Liver (tissue), 9 donors: Measurements from ENCODE around the gene BUB1. TPM values are rescaled to one million over a fixed set of nuclear protein-coding genes. Genes with fewer than 3 reads are reported as not detected.
A peak's percentile ranks its signal among the peaks of the same experiment; 100 is the strongest.

Experiments used
- DNase-seq: peaks from one replicate; pipeline ENCODE4 v3.0.0-alpha.2; 2017; ENCODE audit warnings: low spot score
- H3K27ac ChIP-seq, 2 donors: one replicate each; pipeline ENCODE4 v1.7.0; 2013; ENCODE audit warnings: inconsistent platforms in 2 of 2, low read length in 2 of 2, control low read depth in 1 of 2, low read depth in 1 of 2, mild to moderate bottlenecking in 1 of 2
- H3K27me3 ChIP-seq, 4 donors: one replicate each; pipeline versions ENCODE4 v1.6.1 to v1.7.0; 2013; ENCODE audit warnings: low read length in 3 of 4, inconsistent platforms in 1 of 4, mild to moderate bottlenecking in 1 of 4, moderate library complexity in 1 of 4; ENCODE audit not compliant: control insufficient read depth in 4 of 4, insufficient read depth in 4 of 4
- H3K36me3 ChIP-seq, 4 donors: one replicate each; pipeline versions ENCODE4 v1.6.1 to v1.7.0; 2013; ENCODE audit warnings: low read length in 3 of 4, mild to moderate bottlenecking in 3 of 4, low read depth in 1 of 4, moderate library complexity in 1 of 4; ENCODE audit not compliant: control insufficient read depth in 4 of 4, insufficient read depth in 3 of 4
- H3K4me1 ChIP-seq, 4 donors: one replicate each; pipeline versions ENCODE4 v1.6.1 to v1.7.0; 2013; ENCODE audit warnings: low read length in 3 of 4, mild to moderate bottlenecking in 3 of 4, moderate library complexity in 1 of 4; ENCODE audit not compliant: control insufficient read depth in 4 of 4, insufficient read depth in 4 of 4
- H3K4me3 ChIP-seq, 3 donors: one replicate each; pipeline versions ENCODE4 v1.6.1 to v1.7.0; 2013; ENCODE audit warnings: low read length in 3 of 3, control low read depth in 1 of 3, low read depth in 1 of 3, mild to moderate bottlenecking in 1 of 3
- H3K9ac ChIP-seq, 2 donors: one replicate each; pipeline ENCODE4 v1.7.0; 2013; ENCODE audit warnings: low read length in 2 of 2, mild to moderate bottlenecking in 2 of 2, moderate library complexity in 2 of 2, control low read depth in 1 of 2, low read depth in 1 of 2
- H3K9me3 ChIP-seq, 4 donors: one replicate each; pipeline versions ENCODE4 v1.6.1 to v1.7.0; 2013; ENCODE audit warnings: low read length in 3 of 4; ENCODE audit not compliant: control insufficient read depth in 4 of 4
- ATF3 ChIP-seq: IDR thresholded peaks from 2 replicates; pipeline ENCODE4 v1.6.1; 2016; ENCODE audit warnings: antibody characterized with exemption
- EGR1 ChIP-seq, 2 donors: IDR thresholded peaks; 2 replicates each; pipeline ENCODE4 v1.6.1; 2016 to 2018; ENCODE audit warnings: antibody characterized with exemption in 2 of 2, low read depth in 2 of 2
- FOXA1 ChIP-seq: IDR thresholded peaks from 2 replicates; pipeline ENCODE4 v1.6.1; 2016; ENCODE audit warnings: antibody characterized with exemption
- FOXA2 ChIP-seq: IDR thresholded peaks from 2 replicates; pipeline ENCODE4 v1.6.1; 2016; ENCODE audit warnings: antibody characterized with exemption
- GABPA ChIP-seq, 2 donors: IDR thresholded peaks in 1 of 2; conservative IDR thresholded peaks in 1 of 2; 2 replicates each; pipeline ENCODE4 v1.6.1; 2016; ENCODE audit warnings: antibody characterized with exemption in 2 of 2, mild to moderate bottlenecking in 1 of 2, moderate library complexity in 1 of 2
- HNF4A ChIP-seq, 2 donors: conservative IDR thresholded peaks; 2 replicates each; pipeline ENCODE4 v1.6.1; 2016; ENCODE audit warnings: antibody characterized with exemption in 2 of 2, mild to moderate bottlenecking in 2 of 2
- HNF4G ChIP-seq: IDR thresholded peaks from 2 replicates; pipeline ENCODE4 v1.6.1; 2016; ENCODE audit warnings: antibody characterized with exemption
- JUND ChIP-seq, 2 donors: IDR thresholded peaks; 2 replicates each; pipeline ENCODE4 v1.6.1; 2016; ENCODE audit warnings: antibody characterized with exemption in 2 of 2
- MAX ChIP-seq: IDR thresholded peaks from 2 replicates; pipeline ENCODE4 v1.6.1; 2016; ENCODE audit warnings: antibody characterized with exemption
- NR2F2 ChIP-seq: IDR thresholded peaks from 2 replicates; pipeline ENCODE4 v1.6.1; 2016; ENCODE audit warnings: antibody characterized with exemption
- RAD21 ChIP-seq, 2 donors: IDR thresholded peaks; 2 replicates each; pipeline ENCODE4 v1.6.1; 2016; ENCODE audit warnings: antibody characterized with exemption in 2 of 2, mild to moderate bottlenecking in 2 of 2
- RXRA ChIP-seq, 2 donors: IDR thresholded peaks; 2 replicates each; pipeline ENCODE4 v1.6.1; 2017 to 2018; ENCODE audit warnings: antibody characterized with exemption in 2 of 2, mild to moderate bottlenecking in 1 of 2
- SP1 ChIP-seq: IDR thresholded peaks from 2 replicates; pipeline ENCODE4 v1.6.1; 2018; ENCODE audit warnings: antibody characterized with exemption, mild to moderate bottlenecking
- TAF1 ChIP-seq: conservative IDR thresholded peaks from 2 replicates; pipeline ENCODE4 v1.6.1; 2016; ENCODE audit warnings: antibody characterized with exemption, mild to moderate bottlenecking
- YY1 ChIP-seq: IDR thresholded peaks from 2 replicates; pipeline ENCODE4 v1.6.1; 2016; ENCODE audit warnings: antibody characterized with exemption, mild to moderate bottlenecking
- ZBTB33 ChIP-seq: IDR thresholded peaks from 2 replicates; pipeline ENCODE4 v1.6.1; 2016; ENCODE audit warnings: antibody characterized with exemption
- WGBS: extraction: QIAGEN DNeasy Blood & Tissue Kit; methylation state at CpG from one replicate; pipeline ENCODE4 v1.1.7; 2013; 5-methylcytosine and 5-hydroxymethylcytosine counted together
- polyA plus RNA-seq, 2 donors: library from polyadenylated mRNA; stranded (reverse) in 1 of 2; unstranded in 1 of 2; fragments of 200-250 nt in 1 of 2; fragments of >200 nt in 1 of 2; fragmentation: Nextera tagmentation in 1 of 2; extraction: Ambion mirVana in 1 of 2; gene quantifications; one replicate each; pipeline versions ENCODE4 v1.2.1 to v1.2.3, GENCODE V29; 2013 to 2015
- total RNA-seq, 2 donors: library from RNA; depleted of rRNA; stranded (reverse); fragments of >200 nt; gene quantifications; one replicate each; pipeline ENCODE4 v1.2.3, GENCODE V29; 2014
- TF ChIP-seq, protein P1 (sequence below): fragments of 150-350 bp; IDR thresholded peaks from 2 replicates; pipeline ENCODE4 v1.5.1; 2017; ENCODE audit warnings: improper control_type of control experiment, low read depth, low read length; ENCODE audit not compliant: missing input control
- TF ChIP-seq, protein P2 (sequence below): IDR thresholded peaks from 2 replicates; pipeline ENCODE4 v1.6.1; 2016; ENCODE audit warnings: antibody characterized with exemption, mild to moderate bottlenecking
- donor health status: healthy.
- donor health status: healthy.
- donor health status: healthy.
- donor health status: healthy.
- donor health status: healthy.

The BUB1 gene
- 10 to 100 TPM in 1 of 2 donors, under 1 TPM in 1; 0.08 to 46.1 TPM for total RNA-seq
- 1 to 10 TPM in 1 of 2 donors, under 1 TPM in 1; 0.79 to 1.4 TPM for polyA plus RNA-seq

DNA sequence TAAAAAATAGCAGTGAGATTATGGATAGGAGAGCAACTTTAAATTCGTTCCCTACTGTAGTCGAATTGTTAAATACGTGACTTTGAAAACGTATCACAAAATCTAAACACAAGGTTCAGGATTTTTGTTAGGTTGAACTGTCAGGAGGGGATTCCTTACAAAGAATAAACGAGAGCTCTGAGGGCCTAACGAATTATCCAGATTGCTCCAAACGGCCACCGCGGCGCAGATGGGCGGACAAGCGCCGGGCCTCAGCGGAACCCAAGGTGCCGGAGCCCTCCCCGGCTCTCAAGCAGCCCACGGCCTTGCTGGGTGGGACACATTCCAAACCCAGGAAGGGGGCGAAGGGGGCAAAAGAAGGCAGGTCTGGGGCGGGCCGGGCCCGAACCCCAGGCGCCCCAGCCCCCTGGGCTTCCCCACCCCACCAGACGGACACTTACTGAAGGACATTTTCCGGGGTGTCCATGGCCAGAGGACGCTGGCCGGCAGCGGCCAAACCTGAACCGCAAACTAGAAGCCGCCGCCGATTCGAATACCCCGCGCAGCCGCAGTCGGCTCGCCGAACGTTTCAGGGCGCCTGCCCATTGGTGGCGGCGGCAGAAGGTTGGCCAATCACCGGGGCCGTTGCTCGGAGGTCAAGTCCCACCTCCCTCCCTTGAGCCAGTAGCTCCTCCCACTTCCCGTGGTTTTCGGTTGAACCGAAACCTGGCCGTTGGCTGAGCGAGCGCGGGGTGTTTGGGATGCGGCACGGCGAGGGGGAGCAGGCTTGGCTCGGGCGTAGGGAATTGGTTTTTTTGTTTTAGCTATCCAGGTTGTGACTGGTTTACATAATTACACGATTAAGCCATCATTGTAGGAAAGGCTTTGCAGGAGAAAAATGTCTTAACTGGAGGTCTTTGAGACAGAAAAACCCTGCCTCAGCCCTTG, at the start of gene BUB1:
Gene BUB1 (minus strand): TSS at position 534 of the 927 bp plus-strand sequence. CDS start 68 bp downstream, at position 466.
- peaks cover 2 to 10% (median 5%) of the 10 kb centered on the region in 4 donors for H3K4me1 ChIP-seq
- DNase-seq: peak; percentile 97
- no peaks in the 10 kb centered on the region for H3K9me3 ChIP-seq
- peak within 1 kb of the TSS; percentile 23 to 78 for H3K9ac ChIP-seq
- no peaks in the 10 kb centered on the region for H3K36me3 ChIP-seq
- no peak for TF ChIP-seq FOXA1
- no peak for TF ChIP-seq RXRA (IDR thresholded peaks at IDR 0.05)
- no peak for TF ChIP-seq EGR1 (IDR thresholded peaks at IDR 0.05; ENCODE audit: low read depth in 2 of 2)
- no peak for TF ChIP-seq JUND (IDR thresholded peaks at IDR 0.05)
- peak; percentile 97 for TF ChIP-seq SP1
- TF ChIP-seq, protein P1, sequence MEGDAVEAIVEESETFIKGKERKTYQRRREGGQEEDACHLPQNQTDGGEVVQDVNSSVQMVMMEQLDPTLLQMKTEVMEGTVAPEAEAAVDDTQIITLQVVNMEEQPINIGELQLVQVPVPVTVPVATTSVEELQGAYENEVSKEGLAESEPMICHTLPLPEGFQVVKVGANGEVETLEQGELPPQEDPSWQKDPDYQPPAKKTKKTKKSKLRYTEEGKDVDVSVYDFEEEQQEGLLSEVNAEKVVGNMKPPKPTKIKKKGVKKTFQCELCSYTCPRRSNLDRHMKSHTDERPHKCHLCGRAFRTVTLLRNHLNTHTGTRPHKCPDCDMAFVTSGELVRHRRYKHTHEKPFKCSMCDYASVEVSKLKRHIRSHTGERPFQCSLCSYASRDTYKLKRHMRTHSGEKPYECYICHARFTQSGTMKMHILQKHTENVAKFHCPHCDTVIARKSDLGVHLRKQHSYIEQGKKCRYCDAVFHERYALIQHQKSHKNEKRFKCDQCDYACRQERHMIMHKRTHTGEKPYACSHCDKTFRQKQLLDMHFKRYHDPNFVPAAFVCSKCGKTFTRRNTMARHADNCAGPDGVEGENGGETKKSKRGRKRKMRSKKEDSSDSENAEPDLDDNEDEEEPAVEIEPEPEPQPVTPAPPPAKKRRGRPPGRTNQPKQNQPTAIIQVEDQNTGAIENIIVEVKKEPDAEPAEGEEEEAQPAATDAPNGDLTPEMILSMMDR: no peak
- no peak for TF ChIP-seq MAX
- no peak for TF ChIP-seq TAF1
- no peak for TF ChIP-seq NR2F2
- TF ChIP-seq RAD21 (IDR thresholded peaks at IDR 0.05): peak; percentile 12 to 26
- no peak for TF ChIP-seq HNF4G
- TF ChIP-seq FOXA2: no peak
- no peak for TF ChIP-seq ATF3
- peak in 1 of 2 donors; percentile 54 for TF ChIP-seq GABPA (IDR thresholded peaks at IDR 0.05 in 1 of 2, conservative IDR thresholded peaks at IDR 0.05 in 1 of 2)
- TF ChIP-seq ZBTB33: no peak
- TF ChIP-seq HNF4A (conservative IDR thresholded peaks at IDR 0.05): no peak
- peak; percentile 67 for TF ChIP-seq YY1
- TF ChIP-seq, protein P2, sequence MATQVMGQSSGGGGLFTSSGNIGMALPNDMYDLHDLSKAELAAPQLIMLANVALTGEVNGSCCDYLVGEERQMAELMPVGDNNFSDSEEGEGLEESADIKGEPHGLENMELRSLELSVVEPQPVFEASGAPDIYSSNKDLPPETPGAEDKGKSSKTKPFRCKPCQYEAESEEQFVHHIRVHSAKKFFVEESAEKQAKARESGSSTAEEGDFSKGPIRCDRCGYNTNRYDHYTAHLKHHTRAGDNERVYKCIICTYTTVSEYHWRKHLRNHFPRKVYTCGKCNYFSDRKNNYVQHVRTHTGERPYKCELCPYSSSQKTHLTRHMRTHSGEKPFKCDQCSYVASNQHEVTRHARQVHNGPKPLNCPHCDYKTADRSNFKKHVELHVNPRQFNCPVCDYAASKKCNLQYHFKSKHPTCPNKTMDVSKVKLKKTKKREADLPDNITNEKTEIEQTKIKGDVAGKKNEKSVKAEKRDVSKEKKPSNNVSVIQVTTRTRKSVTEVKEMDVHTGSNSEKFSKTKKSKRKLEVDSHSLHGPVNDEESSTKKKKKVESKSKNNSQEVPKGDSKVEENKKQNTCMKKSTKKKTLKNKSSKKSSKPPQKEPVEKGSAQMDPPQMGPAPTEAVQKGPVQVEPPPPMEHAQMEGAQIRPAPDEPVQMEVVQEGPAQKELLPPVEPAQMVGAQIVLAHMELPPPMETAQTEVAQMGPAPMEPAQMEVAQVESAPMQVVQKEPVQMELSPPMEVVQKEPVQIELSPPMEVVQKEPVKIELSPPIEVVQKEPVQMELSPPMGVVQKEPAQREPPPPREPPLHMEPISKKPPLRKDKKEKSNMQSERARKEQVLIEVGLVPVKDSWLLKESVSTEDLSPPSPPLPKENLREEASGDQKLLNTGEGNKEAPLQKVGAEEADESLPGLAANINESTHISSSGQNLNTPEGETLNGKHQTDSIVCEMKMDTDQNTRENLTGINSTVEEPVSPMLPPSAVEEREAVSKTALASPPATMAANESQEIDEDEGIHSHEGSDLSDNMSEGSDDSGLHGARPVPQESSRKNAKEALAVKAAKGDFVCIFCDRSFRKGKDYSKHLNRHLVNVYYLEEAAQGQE: peak; percentile 61
- H3K27ac ChIP-seq: peak within 1 kb of the TSS; percentile 58 to 73
- H3K27me3 ChIP-seq: no peaks in the 10 kb centered on the region
- under 1% methylated on average over 58 of the region's 58 CpGs for WGBS
- peak within 1 kb of the TSS; percentile 59 to 89 (median 65) for H3K4me3 ChIP-seq
